ENCODE data around the gene PIAS4. TPM values are rescaled to one million over a fixed set of nuclear protein-coding genes. Genes with fewer than 3 reads are reported as not detected.

The PIAS4 gene
- total and polyA plus RNA-seq, 9 of the 15 experiments (the other 6 are each of a cell fraction or from before 2014, with no cell fraction given): 0.27 to 34.9 (median 14.4) TPM

- TF ChIP-seq, protein P1, sequence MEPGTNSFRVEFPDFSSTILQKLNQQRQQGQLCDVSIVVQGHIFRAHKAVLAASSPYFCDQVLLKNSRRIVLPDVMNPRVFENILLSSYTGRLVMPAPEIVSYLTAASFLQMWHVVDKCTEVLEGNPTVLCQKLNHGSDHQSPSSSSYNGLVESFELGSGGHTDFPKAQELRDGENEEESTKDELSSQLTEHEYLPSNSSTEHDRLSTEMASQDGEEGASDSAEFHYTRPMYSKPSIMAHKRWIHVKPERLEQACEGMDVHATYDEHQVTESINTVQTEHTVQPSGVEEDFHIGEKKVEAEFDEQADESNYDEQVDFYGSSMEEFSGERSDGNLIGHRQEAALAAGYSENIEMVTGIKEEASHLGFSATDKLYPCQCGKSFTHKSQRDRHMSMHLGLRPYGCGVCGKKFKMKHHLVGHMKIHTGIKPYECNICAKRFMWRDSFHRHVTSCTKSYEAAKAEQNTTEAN (CRISPR knock-in tag; IDR thresholded peaks at IDR 0.05): peak; percentile 86; the same call in 1 of the 2 replicates
- TF ChIP-seq ARID2 (IDR thresholded peaks at IDR 0.05) (no peak), NONO (IDR thresholded peaks at IDR 0.05; ENCODE audit: low read depth in 2 of 2, low read length in 1 of 2) (peak; percentile 92 to 98), STAT5A (IDR thresholded peaks at IDR 0.05; ENCODE audit: borderline replicate concordance, low read length) (peak; percentile 17; the same call in 1 of the 2 replicates), HDAC1 (IDR thresholded peaks at IDR 0.05) (peak; percentile 63 to 88; a peak in 2 of 4 replicates), NEUROD1 (IDR thresholded peaks at IDR 0.05; ENCODE audit: borderline replicate concordance, low read depth, low read length, partially characterized antibody) (peak; percentile 76), MAFG (tag; conservative IDR thresholded peaks at IDR 0.05) (0 out of 2 replicates have a peak, but pooled peaks have one; percentile 4), THAP7 (CRISPR knock-in tag; IDR thresholded peaks at IDR 0.05) (no peak; the same call in 1 of the 2 replicates), NR2C1 (IDR thresholded peaks at IDR 0.05) (no peak), NR2C1 (tag; IDR thresholded peaks at IDR 0.05) (0 out of 2 replicates have a peak, but pooled peaks have one; percentile 33), ZSCAN29 (IDR thresholded peaks at IDR 0.05) (0 out of 2 replicates have a peak, but pooled peaks have one; percentile 30), ZNF124 (CRISPR knock-in tag; IDR thresholded peaks at IDR 0.05) (0 out of 2 replicates have a peak, but pooled peaks have one; percentile 62), HOXB6 (CRISPR knock-in tag; IDR thresholded peaks at IDR 0.05; ENCODE audit: borderline replicate concordance) (no peak), MBD2 (IDR thresholded peaks at IDR 0.05; ENCODE audit: borderline replicate concordance, low read depth) (peak; percentile 90), SMARCB1 (IDR thresholded peaks at IDR 0.05; ENCODE audit: insufficient read length, low read depth) (no peak), YY1 (IDR thresholded peaks at IDR 0.05; ENCODE audit: borderline replicate concordance in 1 of 3, control insufficient read depth in 1 of 3, extremely low read depth in 1 of 3, insufficient read depth in 3 of 3, insufficient read length in 1 of 3, insufficient replicate concordance in 2 of 3, low read depth in 1 of 3, low read length in 2 of 3) (peak; percentile 66 to 93 (median 83)), IFI16 (CRISPR knock-in tag; IDR thresholded peaks at IDR 0.05) (no peak), EGR1 (conservative IDR thresholded peaks at IDR 0.05) (peak; percentile 70), ZNF280B (CRISPR knock-in tag; IDR thresholded peaks at IDR 0.05) (no peak), ZNF764 (CRISPR knock-in tag; IDR thresholded peaks at IDR 0.05; ENCODE audit: low read depth) (no peak), NFRKB (IDR thresholded peaks at IDR 0.05; ENCODE audit: low read depth) (peak; percentile 89)
- TF ChIP-seq, protein P2, sequence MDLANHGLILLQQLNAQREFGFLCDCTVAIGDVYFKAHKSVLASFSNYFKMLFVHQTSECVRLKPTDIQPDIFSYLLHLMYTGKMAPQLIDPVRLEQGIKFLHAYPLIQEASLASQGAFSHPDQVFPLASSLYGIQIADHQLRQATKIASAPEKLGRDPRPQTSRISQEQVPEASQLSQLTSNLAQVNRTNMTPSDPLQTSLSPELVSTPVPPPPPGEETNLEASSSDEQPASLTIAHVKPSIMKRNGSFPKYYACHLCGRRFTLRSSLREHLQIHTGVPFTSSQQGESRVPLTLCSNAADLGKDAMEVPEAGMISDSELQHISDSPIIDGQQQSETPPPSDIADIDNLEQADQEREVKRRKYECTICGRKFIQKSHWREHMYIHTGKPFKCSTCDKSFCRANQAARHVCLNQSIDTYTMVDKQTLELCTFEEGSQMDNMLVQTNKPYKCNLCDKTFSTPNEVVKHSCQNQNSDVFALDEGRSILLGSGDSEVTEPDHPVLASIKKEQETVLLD (IDR thresholded peaks at IDR 0.05): peak; percentile 94
Measured at GRCh38 chr19:3984908-3985642, 22.5 kb upstream of the PIAS4 start, which contains the start of gene EEF2 (continued).
